Spleen (tissue), 11 donors: Measurements from ENCODE around the gene FOXC2. TPM values are rescaled to one million over a fixed set of nuclear protein-coding genes. Genes with fewer than 3 reads are reported as not detected.

Experiments used
- DNase-seq: peaks from one replicate; pipeline ENCODE4 v3.0.0-alpha.2; 2020
- H3K27ac ChIP-seq, 8 donors: fragments of 200-600 bp; sonication (generic) in 7 of 8; 1 replicate in 4 of 8; 2 replicates in 4 of 8; pipeline versions ENCODE4 v1.5.0 to v1.8.0; 2016 to 2021; ENCODE audit warnings: inconsistent platforms in 4 of 8, mild to moderate bottlenecking in 4 of 8, moderate library complexity in 1 of 8
- H3K27me3 ChIP-seq, 7 donors: fragments of 200-600 bp; sonication (generic) in 6 of 7; replicated peaks in 1 of 7; 1 replicate in 4 of 7; 2 replicates in 3 of 7; pipeline versions ENCODE4 v1.5.0 to v1.8.0; 2016 to 2021; ENCODE audit warnings: inconsistent platforms in 3 of 7, mild to moderate bottlenecking in 1 of 7
- H3K36me3 ChIP-seq, 6 donors: fragments of 200-600 bp; sonication (generic) in 5 of 6; 1 replicate in 4 of 6; 2 replicates in 2 of 6; pipeline versions ENCODE4 v1.5.0 to v1.8.0; 2016 to 2021; ENCODE audit warnings: inconsistent platforms in 2 of 6
- H3K4me1 ChIP-seq, 6 donors: fragments of 200-600 bp; sonication (generic) in 5 of 6; 1 replicate in 3 of 6; 2 replicates in 3 of 6; pipeline versions ENCODE4 v1.5.0 to v1.8.0; 2016 to 2021; ENCODE audit warnings: inconsistent platforms in 3 of 6
- H3K4me3 ChIP-seq, 8 donors: fragments of 200-600 bp; sonication (generic) in 7 of 8; 1 replicate in 4 of 8; 2 replicates in 4 of 8; pipeline versions ENCODE4 v1.5.0 to v1.8.0; 2016 to 2021; ENCODE audit warnings: inconsistent platforms in 4 of 8, mild to moderate bottlenecking in 4 of 8, moderate library complexity in 2 of 8
- H3K9me3 ChIP-seq, 8 donors: fragments of 200-600 bp; sonication (generic) in 7 of 8; 1 replicate in 4 of 8; 2 replicates in 4 of 8; pipeline versions ENCODE4 v1.5.0 to v1.8.0; 2016 to 2021; ENCODE audit warnings: inconsistent platforms in 4 of 8
- CTCF ChIP-seq, 11 experiments: fragments of 200-600 bp in 7 of 11; fragments of 450-650 bp in 4 of 11; sonication (generic) in 4 of 11; IDR thresholded peaks in 8 of 11; conservative IDR thresholded peaks in 3 of 11; 1 replicate in 7 of 11; 2 replicates in 4 of 11; pipeline versions ENCODE4 v1.4.0 to v1.8.0; 2016 to 2021; ENCODE audit warnings: antibody characterized with exemption in 11 of 11, inconsistent platforms in 4 of 11, mild to moderate bottlenecking in 1 of 11
- POLR2A ChIP-seq, 3 donors: fragments of 450-650 bp; IDR thresholded peaks; one replicate each; pipeline ENCODE4 v1.5.1; 2017; ENCODE audit warnings: antibody characterized with exemption in 3 of 3, mild to moderate bottlenecking in 1 of 3
- POLR2AphosphoS5 ChIP-seq, 3 donors: sonication (generic); formaldehyde crosslinking; IDR thresholded peaks; one replicate each; pipeline ENCODE4 v1.5.1; 2017; ENCODE audit warnings: antibody characterized with exemption in 3 of 3
- WGBS, 5 donors: extraction: QIAGEN DNeasy Blood & Tissue Kit in 3 of 5; methylation state at CpG; one replicate each; pipeline versions ENCODE4 v1.1.5 to v1.1.7; 2013 to 2018; 5-methylcytosine and 5-hydroxymethylcytosine counted together
- intact Hi-C: fragments of 100-400 bp; cut with DNase I; formaldehyde crosslinking; loops from one replicate; pipeline ENCODE4 v1.15.0; 2023; ENCODE audit warnings: low total_unique reads
- polyA plus RNA-seq, 3 donors: library from polyadenylated mRNA; stranded (reverse); fragments of 200-250 nt; gene quantifications; one replicate each; pipeline ENCODE4 v1.2.1, GENCODE V29; 2013
- total RNA-seq, 7 donors: library from RNA; depleted of rRNA in 3 of 7; stranded (reverse); fragments of >200 nt in 3 of 7; fragmentation: NEBNext Ultra II Directional in 4 of 7; extraction: Animal tissue kit (Norgen Biotek cat#: 25700) in 4 of 7; gene quantifications; one replicate each; pipeline versions ENCODE4 v1.1.0 to v1.2.1, GENCODE V29; 2016 to 2021
- donor health status: healthy with polysubstance abuse.
- donor health status: DM: no; HTN: no; CAD: no; lungs with moderate emphysema.
- donor health status: DM: no; HTN: no; CAD: no.
- donor health status: Bipolar disorder and iron deficiency.
- donor health status: healthy.
- donor health status: DM: no; HTN: no; CAD: no.
- donor health status: DM: yes; HTN: yes; CAD: no.

The FOXC2 gene
- total and polyA plus RNA-seq, 10 donors, result 0.05 to 0.10 TPM; not detected in 8

GRCh38 chr16:86531641-86532525 is 34.7 kb upstream of the FOXC2 start:
- H3K27ac ChIP-seq, result no peak overlapping the region
- H3K4me3 ChIP-seq, result no peak overlapping the region
- peaks cover 0 to 84% (median 30%) of the 10 kb centered on the region in 6 donors for H3K36me3 ChIP-seq
- no peaks in the 10 kb centered on the region for H3K9me3 ChIP-seq
- TF ChIP-seq POLR2AphosphoS5 (IDR thresholded peaks at IDR 0.05), result peak in 1 of 3 donors; percentile 31
- TF ChIP-seq CTCF (IDR thresholded peaks at IDR 0.05 in 8 of 11, conservative IDR thresholded peaks at IDR 0.05 in 3 of 11), result no peak
- no peaks in the 10 kb centered on the region for H3K4me1 ChIP-seq
- no peak for DNase-seq
- WGBS, 5 donors, result 93 to 95% (median 94%) methylated on average over 22 to 49 of the region's 49 CpGs
- intact Hi-C loops, result no loop called here
- H3K27me3 ChIP-seq, result no peaks in the 10 kb centered on the region

GRCh38 chr16:86532526-86532815 is 34.2 kb upstream of the FOXC2 start:
- intact Hi-C loops, result no loop called here
- H3K4me1 ChIP-seq, result no peaks in the 10 kb centered on the region

GRCh38 chr16:86533076-86533475 is 33.6 kb upstream of the FOXC2 start:
- Histone ChIP-seq H3K9me3 (no peaks in the 10 kb centered on the region), H3K27ac (no peak overlapping the region), H3K36me3 (peaks cover 0 to 96% (median 40%) of the 10 kb centered on the region in 6 donors), H3K4me3 (no peak overlapping the region), H3K4me1 (no peaks in the 10 kb centered on the region), H3K27me3 (no peaks in the 10 kb centered on the region)
- intact Hi-C loops, result no loop called here
- 93 to 99% (median 94%) methylated on average over 8 of the region's 8 CpGs for WGBS, 5 donors
- TF ChIP-seq POLR2AphosphoS5 (IDR thresholded peaks at IDR 0.05), result no peak
- TF ChIP-seq CTCF (IDR thresholded peaks at IDR 0.05 in 8 of 11, conservative IDR thresholded peaks at IDR 0.05 in 3 of 11), result no peak
- TF ChIP-seq POLR2A (IDR thresholded peaks at IDR 0.05), result no peak
- no peak for DNase-seq

More at GRCh38 chr16:86532526-86532815, 34.2 kb upstream of the FOXC2 start:
- TF ChIP-seq POLR2A (IDR thresholded peaks at IDR 0.05) (no peak), CTCF (IDR thresholded peaks at IDR 0.05 in 8 of 11, conservative IDR thresholded peaks at IDR 0.05 in 3 of 11) (no peak), POLR2AphosphoS5 (IDR thresholded peaks at IDR 0.05) (no peak)
- Histone ChIP-seq H3K27me3 (no peaks in the 10 kb centered on the region), H3K4me3 (no peak overlapping the region), H3K36me3 (peaks cover 0 to 90% (median 34%) of the 10 kb centered on the region in 6 donors), H3K9me3 (no peaks in the 10 kb centered on the region), H3K27ac (no peak overlapping the region)
- 84 to 99% (median 90%) methylated on average over 6 to 7 of the region's 7 CpGs for WGBS, 5 donors
- DNase-seq, result no peak

GRCh38 chr16:86533767-86534351 is 32.8 kb upstream of the FOXC2 start:
- Histone ChIP-seq H3K36me3 (peaks cover 0 to 97% (median 48%) of the 10 kb centered on the region in 6 donors), H3K27me3 (no peaks in the 10 kb centered on the region), H3K4me1 (no peaks in the 10 kb centered on the region), H3K4me3 (no peak overlapping the region), H3K9me3 (no peaks in the 10 kb centered on the region), H3K27ac (no peak overlapping the region)
- TF ChIP-seq POLR2AphosphoS5 (IDR thresholded peaks at IDR 0.05) (no peak), POLR2A (IDR thresholded peaks at IDR 0.05) (no peak), CTCF (IDR thresholded peaks at IDR 0.05 in 8 of 11, conservative IDR thresholded peaks at IDR 0.05 in 3 of 11) (no peak)
- 94 to 96% (median 95%) methylated on average over 8 of the region's 8 CpGs for WGBS, 5 donors
- no peak for DNase-seq
- intact Hi-C loops, result no loop called here
